Caco-2 (cell line): Measurements from ENCODE around the gene DOCK10. TPM values are rescaled to one million over a fixed set of nuclear protein-coding genes. Genes with fewer than 3 reads are reported as not detected.
A peak's percentile ranks its signal among the peaks of the same experiment; 100 is the strongest.

Experiments used
- Bru-seq: library from RNA; stranded (reverse); fragments of 400-500 nt; gene quantifications from one replicate; lab custom pipeline; 2021; lab: Mats Ljungman, UMichigan
- BruChase-seq, 2 experiments: library from RNA; stranded (reverse); fragments of 400-500 nt; gene quantifications; one replicate each; lab custom pipeline; 2021; lab: Mats Ljungman, UMichigan
- BruUV-seq: library from RNA; stranded (reverse); fragments of 400-500 nt; replicated peaks from 2 replicates; lab custom pipeline; 2021; lab: Mats Ljungman, UMichigan
- CTCF ChIA-PET: fragments of 300-600 bp; sonication (Branson Sonifier 250); formaldehyde crosslinking; loops from one replicate; lab custom pipeline; 2022; ENCODE audit warnings: antibody characterized with exemption; lab: Charles Lee
- POLR2A ChIA-PET: fragments of 300-600 bp; sonication (Branson Sonifier 250); formaldehyde crosslinking; loops from one replicate; lab custom pipeline; 2022; ENCODE audit warnings: antibody characterized with exemption; lab: Charles Lee
- DNase-seq, 2 experiments: peaks; one replicate each; pipeline versions ENCODE4 v3.0.0 to v3.0.0-alpha.2; 2020 to 2022
- H3K27me3 ChIP-seq: replicated peaks from 2 replicates; pipeline ENCODE4 v1.6.0; 2011; ENCODE audit warnings: low read length; ENCODE audit not compliant: control insufficient read depth, insufficient read depth
- H3K36me3 ChIP-seq: 2 replicates; pipeline ENCODE4 v1.5.1; 2011; ENCODE audit warnings: low read length; ENCODE audit not compliant: control insufficient read depth, insufficient read depth
- H3K4me1 ChIP-seq: fragments of 250-450 bp; sonication (Bioruptor Pico); 2 replicates; pipeline ENCODE4 v1.5.1; 2020; ENCODE audit warnings: mild to moderate bottlenecking
- H3K4me3 ChIP-seq: 2 replicates; pipeline ENCODE4 v1.5.1; 2011; ENCODE audit warnings: low read depth, mild to moderate bottlenecking, control low read depth, low read length
- H3K9me3 ChIP-seq: fragments of 250-450 bp; sonication (Bioruptor Pico); 2 replicates; pipeline ENCODE4 v1.5.1; 2020; ENCODE audit warnings: mild to moderate bottlenecking, moderate library complexity
- H3K27ac Mint-ChIP-seq: one replicate; pipeline ENCODE4 v1.8.0; 2022; ENCODE audit warnings: mixed read lengths; ENCODE audit not compliant: unreplicated experiment
- H3K27me3 Mint-ChIP-seq: one replicate; pipeline ENCODE4 v1.8.0; 2022; ENCODE audit warnings: mixed read lengths; ENCODE audit not compliant: insufficient read depth, unreplicated experiment
- H3K36me3 Mint-ChIP-seq: one replicate; pipeline ENCODE4 v1.8.0; 2022; ENCODE audit warnings: mild to moderate bottlenecking, mixed read lengths; ENCODE audit not compliant: insufficient read depth, unreplicated experiment
- H3K4me1 Mint-ChIP-seq: one replicate; pipeline ENCODE4 v1.8.0; 2022; ENCODE audit warnings: low read depth, mixed read lengths; ENCODE audit not compliant: unreplicated experiment
- H3K4me3 Mint-ChIP-seq: one replicate; pipeline ENCODE4 v1.8.0; 2022; ENCODE audit warnings: mild to moderate bottlenecking, moderate library complexity, mixed read lengths; ENCODE audit not compliant: unreplicated experiment
- H3K9me3 Mint-ChIP-seq: one replicate; pipeline ENCODE4 v1.8.0; 2022; ENCODE audit warnings: mixed read lengths; ENCODE audit not compliant: unreplicated experiment
- CTCF ChIP-seq, 2 experiments: fragments of 200-600 bp in 1 of 2; IDR thresholded peaks; 1 replicate in 1 of 2; 2 replicates in 1 of 2; pipeline versions ENCODE4 v1.5.1 to v1.8.0; 2011 to 2022; ENCODE audit warnings: antibody characterized with exemption in 1 of 2, control low read depth in 1 of 2, inconsistent platforms in 1 of 2, low read depth in 1 of 2, low read length in 1 of 2, mild to moderate bottlenecking in 1 of 2, moderate library complexity in 1 of 2; ENCODE audit not compliant: insufficient read depth in 1 of 2, severe bottlenecking in 1 of 2, unreplicated experiment in 1 of 2
- intact Hi-C: fragments of 100-400 bp; cut with micrococcal nuclease; formaldehyde crosslinking; loops from one replicate; pipeline ENCODE4 v1.10.0; 2022; ENCODE audit not compliant: unreplicated experiment
- long read RNA-seq: library from polyadenylated mRNA; stranded (forward); transcript quantifications from one replicate; pipeline ENCODE4 v2.0.0, GENCODE V29; 2022
- total RNA-seq: library from RNA; stranded (reverse); gene quantifications from 2 replicates; pipeline ENCODE4 v1.2.3, GENCODE V29; 2022

Gene DOCK10
- total RNA-seq = not detected in 2 replicates
- Bru-seq, nascent RNA = percentile 0 among the genes with signal in this experiment
- not detected for BruChase-seq, experiment 1, labeled RNA remaining after a 2-hour chase
- percentile 0 among the genes with signal in this experiment for BruChase-seq, experiment 2, labeled RNA remaining after a 6-hour chase
- long read RNA-seq = 0 reads

GRCh38 chr2:225041851-225042799, at the start of gene DOCK10:
TSS of gene DOCK10 (minus strand) at chr2:225042468. CDS start at chr2:225042374, 94 bp downstream.
- DNase-seq = peak in 1 of 2 experiments; percentile 2
- no peaks in the 10 kb centered on the region for H3K4me1 ChIP-seq
- ChIA-PET POLR2A (no interaction called here), CTCF (no interaction called here)
- Mint-ChIP-seq H3K27ac (no peak within 1 kb of the TSS), H3K36me3 (no peaks in the 10 kb centered on the region), H3K9me3 (no peaks in the 10 kb centered on the region), H3K27me3 (peaks cover 19% of the 10 kb centered on the region), H3K4me3 (no peak within 1 kb of the TSS), H3K4me1 (no peaks in the 10 kb centered on the region)
- intact Hi-C loops = no loop called here
- no peak for TF ChIP-seq CTCF (IDR thresholded peaks at IDR 0.05; ENCODE audit: insufficient read depth in 1 of 2, low read depth in 1 of 2, low read length in 1 of 2, severe bottlenecking in 1 of 2, unreplicated experiment in 1 of 2)
- no peaks in the 10 kb centered on the region for H3K36me3 ChIP-seq
- peaks cover 2% of the 10 kb centered on the region for H3K27me3 ChIP-seq
- no peak within 1 kb of the TSS for H3K4me3 ChIP-seq
- no TSS peak for BruUV-seq
- H3K9me3 ChIP-seq = no peaks in the 10 kb centered on the region

DNA sequence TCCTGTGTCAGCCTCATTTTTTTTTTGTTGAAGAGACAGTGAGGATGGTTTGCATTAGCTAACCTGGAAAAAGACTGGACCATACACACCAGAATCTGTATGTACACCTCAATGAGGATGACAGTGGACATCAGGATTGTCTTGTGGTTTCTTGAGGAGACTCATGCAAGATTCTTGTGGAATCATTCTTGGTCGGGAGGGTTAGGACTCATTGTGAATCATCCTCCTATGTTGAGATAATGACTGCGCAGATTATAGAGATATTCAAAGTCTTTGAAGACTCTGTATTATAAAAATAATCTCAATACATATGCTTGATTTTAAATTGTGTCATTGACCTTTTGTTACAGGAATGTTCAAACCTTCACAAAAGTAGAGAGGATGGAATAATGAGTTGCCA, 49.1 kb upstream of the DOCK10 start:
- no peaks in the 10 kb centered on the region for H3K9me3 ChIP-seq
- ChIA-PET CTCF (no interaction called here), POLR2A (no interaction called here)
- Mint-ChIP-seq H3K4me3 (no peak overlapping the region), H3K9me3 (peaks cover 9% of the 10 kb centered on the region), H3K36me3 (no peaks in the 10 kb centered on the region), H3K4me1 (no peaks in the 10 kb centered on the region), H3K27ac (no peak overlapping the region), H3K27me3 (peaks cover 7% of the 10 kb centered on the region)
- H3K36me3 ChIP-seq = no peaks in the 10 kb centered on the region
- no peak for DNase-seq
- intact Hi-C loops = no loop called here
- no peaks in the 10 kb centered on the region for H3K27me3 ChIP-seq
- H3K4me3 ChIP-seq = no peak overlapping the region
- TF ChIP-seq CTCF (IDR thresholded peaks at IDR 0.05; ENCODE audit: insufficient read depth in 1 of 2, low read depth in 1 of 2, low read length in 1 of 2, severe bottlenecking in 1 of 2, unreplicated experiment in 1 of 2) = no peak
- no TSS peak for BruUV-seq
- no peaks in the 10 kb centered on the region for H3K4me1 ChIP-seq

DNA sequence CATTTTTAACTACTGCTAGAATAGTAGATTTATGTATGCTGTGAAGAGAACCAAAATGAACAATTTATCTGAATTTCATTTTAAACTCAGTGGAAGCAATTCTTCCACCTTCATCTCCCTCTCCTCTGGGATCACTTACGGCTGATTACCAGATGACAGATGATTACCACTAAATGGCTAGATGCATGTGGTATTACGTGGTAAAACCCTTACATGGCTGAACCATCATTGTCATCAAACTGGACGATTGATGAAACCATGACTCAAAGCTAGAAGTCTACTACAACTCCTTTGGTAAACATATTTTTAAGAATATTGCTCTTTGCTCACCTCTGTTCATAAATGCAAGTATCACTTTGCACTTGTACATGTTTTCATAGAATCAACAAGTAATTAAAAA, 48.5 kb upstream of the DOCK10 start:
- intact Hi-C loops = no loop called here
- no peak overlapping the region for H3K4me3 Mint-ChIP-seq
- no peaks in the 10 kb centered on the region for H3K4me1 Mint-ChIP-seq
- no peak overlapping the region for H3K4me3 ChIP-seq
- peaks cover 7% of the 10 kb centered on the region for H3K27me3 Mint-ChIP-seq
- ChIA-PET POLR2A (no interaction called here), CTCF (no interaction called here)
- no peaks in the 10 kb centered on the region for H3K4me1 ChIP-seq
- TF ChIP-seq CTCF (IDR thresholded peaks at IDR 0.05; ENCODE audit: insufficient read depth in 1 of 2, low read depth in 1 of 2, low read length in 1 of 2, severe bottlenecking in 1 of 2, unreplicated experiment in 1 of 2) = no peak
- H3K9me3 ChIP-seq = no peaks in the 10 kb centered on the region
- DNase-seq = no peak
- no peaks in the 10 kb centered on the region for H3K36me3 Mint-ChIP-seq
- H3K27ac Mint-ChIP-seq = no peak overlapping the region
- no TSS peak for BruUV-seq
- no peaks in the 10 kb centered on the region for H3K36me3 ChIP-seq
- H3K9me3 Mint-ChIP-seq = peaks cover 9% of the 10 kb centered on the region
- H3K27me3 ChIP-seq = no peaks in the 10 kb centered on the region
